Endothelial cell of umbilical vein (primary cell): ENCODE results near the gene UTRN. TPM values are rescaled to one million over a fixed set of nuclear protein-coding genes. Genes with fewer than 3 reads are reported as not detected.

Experiments used
- BruUV-seq: library from RNA; stranded (reverse); fragments of 400-500 nt; replicated peaks from 2 replicates; lab custom pipeline; 2021; lab: Mats Ljungman, UMichigan
- CTCF ChIA-PET: fragments of 300-600, 350-600 bp; sonication (Branson Sonifier 250); formaldehyde crosslinking; loops from one replicate; lab custom pipeline; 2021; ENCODE audit warnings: antibody characterized with exemption, inconsistent platforms; lab: Charles Lee
- POLR2A ChIA-PET: fragments of 300-600, 350-600 bp; sonication (Branson Sonifier 250); formaldehyde crosslinking; loops from one replicate; lab custom pipeline; 2021; ENCODE audit warnings: antibody characterized with exemption, inconsistent platforms; lab: Charles Lee
- DNase-seq: peaks from one replicate; pipeline ENCODE4 v3.0.0-alpha.2; 2011; ENCODE audit warnings: low read depth, low spot score
- FAIRE-seq: peaks from 2 replicates; lab custom pipeline; 2011; peaks lifted over from hg19 to GRCh38; lab: Jason Lieb, UNC
- H2AFZ ChIP-seq: 2 replicates; pipeline ENCODE4 v1.6.0; 2012; ENCODE audit warnings: low read depth, low read length, control low read depth, inconsistent platforms
- H3K27ac ChIP-seq: 2 replicates; pipeline ENCODE4 v1.5.1; 2011; ENCODE audit warnings: low read depth, mild to moderate bottlenecking, control low read depth, low read length, moderate library complexity; ENCODE audit not compliant: insufficient read depth
- H3K27me3 ChIP-seq, 2 experiments: 2 replicates each; pipeline versions ENCODE4 v1.6.0 to v1.6.1; 2011; ENCODE audit warnings: low read length in 2 of 2, mixed read lengths in 1 of 2; ENCODE audit not compliant: control insufficient read depth in 2 of 2, insufficient read depth in 2 of 2
- H3K36me3 ChIP-seq, 2 experiments: 2 replicates in 1 of 2; 3 replicates in 1 of 2; pipeline ENCODE4 v1.5.1; 2011; ENCODE audit warnings: low read length in 2 of 2, mild to moderate bottlenecking in 1 of 2, moderate library complexity in 1 of 2; ENCODE audit not compliant: control insufficient read depth in 2 of 2, insufficient read depth in 2 of 2; ENCODE audit errors: extremely low read depth in 1 of 2
- H3K4me1 ChIP-seq: 3 replicates; pipeline ENCODE4 v1.5.1; 2011; ENCODE audit warnings: mild to moderate bottlenecking, low read length; ENCODE audit not compliant: control insufficient read depth, insufficient read depth; ENCODE audit errors: extremely low read depth
- H3K4me2 ChIP-seq: 2 replicates; pipeline ENCODE4 v1.6.1; 2011; ENCODE audit warnings: low read length, control low read depth, mixed read lengths; ENCODE audit not compliant: insufficient read depth
- H3K4me3 ChIP-seq, 3 experiments: fragments of 200-600 bp in 1 of 3; sonication (generic), shearing (Covaris generic) in 1 of 3; replicated peaks in 1 of 3; 2 replicates each; pipeline ENCODE4 v1.5.1; 2011 to 2016; ENCODE audit warnings: control low read depth in 3 of 3, low read length in 3 of 3, mild to moderate bottlenecking in 2 of 3, inconsistent platforms in 1 of 3, low read depth in 1 of 3, moderate library complexity in 1 of 3; ENCODE audit not compliant: insufficient read depth in 1 of 3
- H3K79me2 ChIP-seq: 2 replicates; pipeline ENCODE4 v1.6.0; 2012; ENCODE audit warnings: low read length, inconsistent platforms; ENCODE audit not compliant: control insufficient read depth, insufficient read depth
- H3K9ac ChIP-seq: replicated peaks from 2 replicates; pipeline ENCODE3; 2011; ENCODE audit warnings: low read length, control low read depth; ENCODE audit not compliant: insufficient read depth; ENCODE audit errors: extremely low read depth
- H3K9me1 ChIP-seq: replicated peaks from 3 replicates; pipeline ENCODE4 v1.6.0; 2011; ENCODE audit warnings: mild to moderate bottlenecking, low read length; ENCODE audit not compliant: control insufficient read depth, insufficient read depth; ENCODE audit errors: extremely low read depth
- H3K9me3 ChIP-seq: replicated peaks from 2 replicates; pipeline ENCODE4 v1.5.1; 2012; ENCODE audit warnings: low read length, inconsistent platforms; ENCODE audit not compliant: control insufficient read depth, insufficient read depth
- H4K20me1 ChIP-seq: replicated peaks from 2 replicates; pipeline ENCODE3; 2011; ENCODE audit warnings: mild to moderate bottlenecking, low read length; ENCODE audit not compliant: control insufficient read depth, insufficient read depth; ENCODE audit errors: extremely low read depth
- CTCF ChIP-seq, 2 donors: IDR thresholded peaks; 1 replicate in 1 of 2; 2 replicates in 1 of 2; pipeline ENCODE4 v1.5.1; 2011; ENCODE audit warnings: low read length in 2 of 2, mild to moderate bottlenecking in 2 of 2, moderate library complexity in 2 of 2, control low read depth in 1 of 2, inconsistent platforms in 1 of 2, low read depth in 1 of 2; ENCODE audit not compliant: insufficient read depth in 1 of 2; ENCODE audit errors: extremely low read depth in 1 of 2
- EZH2 ChIP-seq: IDR thresholded peaks from 2 replicates; pipeline ENCODE4 v1.6.1; 2012; ENCODE audit warnings: borderline replicate concordance, low read depth, mild to moderate bottlenecking, moderate library complexity, low read length, inconsistent platforms; ENCODE audit not compliant: severe bottlenecking
- FOS ChIP-seq: IDR thresholded peaks from 2 replicates; pipeline ENCODE4 v1.6.1; 2011; ENCODE audit warnings: mild to moderate bottlenecking, low read length, moderate library complexity, borderline replicate concordance; ENCODE audit not compliant: insufficient read depth
- GATA2 ChIP-seq: IDR thresholded peaks from 2 replicates; pipeline ENCODE4 v1.7.0; 2011; ENCODE audit warnings: low read depth, mild to moderate bottlenecking, moderate library complexity, mixed read lengths, low read length; ENCODE audit not compliant: insufficient read length, insufficient read depth
- JUN ChIP-seq: IDR thresholded peaks from 2 replicates; pipeline ENCODE4 v1.6.1; 2011; ENCODE audit warnings: borderline replicate concordance, low read depth; ENCODE audit not compliant: insufficient read length, insufficient read depth
- MAX ChIP-seq: IDR thresholded peaks from 2 replicates; pipeline ENCODE4 v1.6.1; 2011; ENCODE audit not compliant: insufficient read depth, insufficient read length
- MYC ChIP-seq: IDR thresholded peaks from one replicate; pipeline ENCODE4 v1.6.1; 2011; ENCODE audit warnings: mild to moderate bottlenecking, low read depth, low read length
- POLR2A ChIP-seq: IDR thresholded peaks from 2 replicates; pipeline ENCODE4 v1.6.1; 2012; ENCODE audit warnings: low read depth, mild to moderate bottlenecking, control low read depth, low read length
- POLR2AphosphoS5 ChIP-seq: IDR thresholded peaks from 2 replicates; pipeline ENCODE4 v1.6.1; 2012; ENCODE audit warnings: low read depth, mild to moderate bottlenecking, control low read depth, low read length, moderate library complexity; ENCODE audit not compliant: insufficient read depth
- dilution Hi-C: fragments of 300-500 bp; cut with MboI; formaldehyde crosslinking; loops from one replicate; pipeline ENCODE4 v1.15.0; 2019; ENCODE audit warnings: low sequenced_read_pairs; ENCODE audit not compliant: extremely low pct_ligation_motif_present
- intact Hi-C: fragments of 100-400 bp; cut with micrococcal nuclease; formaldehyde crosslinking; loops from one replicate; pipeline ENCODE4 v1.10.0; 2022
- polyA plus RNA-seq, 4 experiments: library from polyadenylated mRNA; depleted of rRNA in 3 of 4; stranded (reverse) in 3 of 4; unstranded in 1 of 4; fragments of >200 nt; gene quantifications; 2 replicates each; pipeline versions ENCODE4 v1.2.1 to v1.2.3, GENCODE V29; 2011 to 2012; ENCODE audit warnings: missing spikeins in 1 of 4
- total RNA-seq: library from RNA; stranded (reverse); gene quantifications from 2 replicates; pipeline ENCODE4 v1.2.3, GENCODE V29; 2021

The UTRN gene
- total and polyA plus RNA-seq, 2 donors (not counting 3 experiments of a cell fraction or from before 2014, with no cell fraction given), result 37.4 to 224 TPM

- no peaks in the 10 kb centered on the region for H3K27me3 ChIP-seq
- H2AFZ ChIP-seq, result no peak overlapping the region
- H3K27ac ChIP-seq, result peak overlapping the region; percentile 44
- DNase-seq, result no peak
- no peak for FAIRE-seq
- no peak for TF ChIP-seq MYC
- TF ChIP-seq GATA2, result no peak
- no peak for TF ChIP-seq MAX
- TF ChIP-seq JUN, result no peak
- TF ChIP-seq FOS, result no peak
- no peak for TF ChIP-seq CTCF (IDR thresholded peaks at IDR 0.05; ENCODE audit: extremely low read depth in 1 of 2, insufficient read depth in 1 of 2, low read depth in 1 of 2, low read length in 2 of 2)
- no peak for TF ChIP-seq EZH2
- TF ChIP-seq POLR2AphosphoS5, result no peak
- TF ChIP-seq POLR2A, result no peak
- H3K4me3 ChIP-seq, result no peak overlapping the region
- CTCF ChIA-PET, result interaction anchor here (0.7 to 2.1 kb wide), 3 partner anchors 12 to 156 kb away, joined by 3 to 7 read pairs (median 4); no protein-coding TSS in a partner anchor
- intact Hi-C loops, result no loop called here
- H3K9me1 ChIP-seq, result no peaks in the 10 kb centered on the region
- H3K9ac ChIP-seq, result no peak overlapping the region
- H4K20me1 ChIP-seq, result no peaks in the 10 kb centered on the region
- H3K9me3 ChIP-seq, result no peaks in the 10 kb centered on the region
- H3K4me1 ChIP-seq, result peaks cover 28% of the 10 kb centered on the region
- POLR2A ChIA-PET, result no interaction called here
- BruUV-seq, result no TSS peak
- no peak overlapping the region for H3K4me2 ChIP-seq
- no peaks in the 10 kb centered on the region for H3K36me3 ChIP-seq
- H3K79me2 ChIP-seq, result peaks cover 32% of the 10 kb centered on the region
- dilution Hi-C loops, result no loop called here
These were observed 41.3 kb downstream of the UTRN start for GRCh38 chr6:144326393-144326792.
